GM21825 (cell line): ENCODE measurements around the gene NOPCHAP1.
"Not testable (repeated sequence)": the region's sequence is repeated elsewhere in the genome, so short reads cannot be mapped to it uniquely, and the experiment has no call there.

Experiments
- ATAC-seq: cut with Tn5 transposase; IDR thresholded peaks from one replicate; pipeline ENCODE4 v1.9.1; 2021; ENCODE audit warnings: mild to moderate bottlenecking, moderate library complexity; ENCODE audit not compliant: unreplicated experiment

Gene NOPCHAP1, protein sequence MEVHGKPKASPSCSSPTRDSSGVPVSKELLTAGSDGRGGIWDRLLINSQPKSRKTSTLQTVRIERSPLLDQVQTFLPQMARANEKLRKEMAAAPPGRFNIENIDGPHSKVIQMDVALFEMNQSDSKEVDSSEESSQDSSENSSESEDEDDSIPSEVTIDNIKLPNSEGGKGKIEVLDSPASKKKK

DNA sequence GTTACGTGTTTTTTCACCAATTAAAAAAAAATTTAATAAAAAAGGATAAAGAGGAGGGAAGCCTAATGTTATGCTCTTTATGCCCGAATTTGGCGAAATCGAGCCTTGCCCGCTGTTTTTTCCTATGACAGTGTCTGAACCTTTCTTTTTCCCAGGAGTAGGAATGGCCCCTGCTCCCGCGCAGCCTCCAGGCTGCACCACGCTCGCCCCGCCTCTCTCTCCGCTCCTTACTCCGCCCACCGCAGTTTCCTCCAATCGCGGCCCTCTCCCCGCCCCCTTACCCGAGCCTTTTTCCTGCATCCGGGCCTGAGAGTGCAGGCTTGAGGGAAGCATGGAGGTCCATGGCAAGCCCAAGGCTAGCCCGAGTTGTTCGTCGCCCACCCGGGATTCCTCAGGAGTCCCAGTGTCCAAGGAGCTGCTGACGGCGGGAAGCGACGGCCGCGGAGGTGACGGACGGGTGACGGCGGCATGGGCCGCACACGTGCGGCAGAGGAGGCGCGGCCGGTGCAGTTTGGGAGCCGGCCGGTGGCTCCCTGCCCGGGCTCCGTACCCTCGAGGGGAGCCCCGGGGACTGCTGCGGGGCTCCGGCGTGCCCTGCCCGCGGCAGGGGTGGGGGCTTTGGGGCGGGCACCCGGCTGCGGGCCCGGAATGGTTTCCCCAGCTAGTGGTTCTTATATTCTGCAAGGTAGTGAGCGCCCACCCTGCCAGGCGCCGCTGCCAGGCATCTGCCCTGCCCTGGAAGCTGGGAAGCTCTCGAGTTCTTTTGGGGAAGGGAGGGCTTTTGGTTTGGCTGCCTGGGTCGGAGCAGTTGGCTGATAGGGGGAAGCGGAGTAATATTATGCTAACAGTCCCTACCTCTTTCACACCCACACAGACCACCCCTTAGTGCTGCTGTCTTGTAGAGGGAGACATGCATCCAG is at the start of gene NOPCHAP1:
NOPCHAP1 (plus strand) TSS at position 295 of the 920 bp plus-strand sequence; CDS start at position 332, 37 bp downstream.
- peak; percentile 96 for ATAC-seq

DNA sequence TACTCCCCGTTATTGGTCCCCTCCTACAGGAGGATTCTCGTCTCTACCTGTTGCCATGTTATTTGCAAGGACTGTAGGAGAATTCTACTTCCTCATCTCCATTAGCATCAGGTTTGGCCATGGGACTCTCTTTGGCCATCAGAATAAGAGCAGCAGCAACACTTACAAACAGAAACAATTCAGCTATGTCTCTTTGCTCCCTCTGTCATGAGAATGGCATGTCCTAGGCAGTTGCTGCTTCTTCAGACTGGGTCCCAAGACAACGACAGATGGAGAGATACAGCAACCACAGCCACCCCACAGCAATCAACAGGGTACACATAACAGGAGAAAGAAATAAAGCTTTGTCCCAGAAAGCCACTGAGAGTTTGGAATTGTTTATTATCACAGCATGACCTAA is 47.7 kb upstream of the NOPCHAP1 start:
- ATAC-seq = no peak

DNA sequence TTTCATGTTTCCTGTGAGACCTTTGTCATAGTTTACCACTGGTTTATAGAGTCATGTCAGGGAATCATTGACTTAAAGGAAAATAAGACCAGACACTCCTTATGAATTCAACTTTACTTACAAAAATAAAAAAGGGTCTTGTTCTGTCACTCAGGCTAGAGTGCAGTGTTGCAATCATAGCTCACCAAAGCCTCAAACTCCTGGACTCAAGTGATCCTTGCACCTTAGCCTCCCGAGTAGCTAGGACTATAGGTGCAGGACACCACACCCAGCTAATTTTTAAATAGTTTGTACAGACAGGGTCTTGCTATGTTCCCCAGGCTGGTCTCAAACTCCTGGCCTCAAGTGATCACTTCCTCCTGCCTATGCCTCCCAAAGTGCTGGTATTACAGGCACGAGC is 47.0 kb upstream of the NOPCHAP1 start:
- no peak for ATAC-seq

DNA sequence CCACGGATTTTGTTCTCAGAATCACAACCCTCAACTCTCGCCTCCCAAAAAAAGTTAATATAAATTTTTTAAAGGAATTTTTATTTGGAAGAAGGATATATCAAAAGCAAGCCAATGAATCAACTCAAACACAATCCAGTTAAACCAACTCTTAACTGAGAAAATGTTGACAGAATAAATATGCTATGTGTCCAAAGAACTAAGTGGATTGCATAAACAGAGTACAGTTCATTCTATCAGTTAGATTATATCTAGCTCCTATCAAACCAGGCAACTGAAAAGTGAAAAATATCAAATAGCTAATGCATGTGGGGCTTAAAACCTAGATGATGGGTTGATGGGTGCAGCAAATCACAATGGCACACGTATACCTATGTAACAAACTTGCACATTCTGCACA is 44.7 kb upstream of the NOPCHAP1 start:
- no peak for ATAC-seq

DNA sequence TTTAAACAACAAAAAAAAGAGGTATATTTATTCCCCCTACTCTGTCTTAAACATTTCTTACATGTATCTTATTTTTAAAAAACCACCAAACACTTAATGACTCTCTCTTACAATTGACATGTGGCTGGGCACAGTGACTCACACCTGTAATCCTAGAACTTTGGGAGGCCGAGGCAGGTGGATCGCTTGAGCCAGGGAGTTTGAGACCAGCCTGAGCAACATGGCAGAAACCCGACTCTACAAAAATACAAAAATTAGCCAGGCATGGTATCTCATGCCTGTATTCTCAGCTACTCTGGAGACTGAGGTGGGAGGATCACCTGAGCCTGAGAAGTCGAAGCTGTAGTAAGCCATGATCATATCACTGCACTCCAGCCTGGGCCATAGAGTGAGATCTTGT is 44.0 kb upstream of the NOPCHAP1 start:
- no peak for ATAC-seq

DNA sequence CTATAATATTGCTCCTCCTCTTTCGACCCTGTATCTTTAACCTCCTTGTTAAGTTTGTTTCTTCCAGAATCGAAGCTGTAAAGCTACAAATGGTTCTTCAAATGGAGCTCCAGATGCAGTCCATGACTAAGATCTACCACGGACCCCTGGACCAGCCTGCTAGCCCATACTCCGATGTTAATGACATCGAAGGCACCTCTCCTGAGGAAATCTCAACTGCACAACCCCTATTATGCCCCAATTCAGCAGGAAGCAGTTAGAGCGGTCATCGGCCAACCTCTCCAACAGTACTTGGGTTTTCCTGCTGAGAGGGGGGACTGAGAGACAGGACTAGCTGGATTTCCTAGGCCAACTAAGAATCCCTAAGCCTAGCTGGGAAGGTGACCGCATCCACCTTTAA is 42.7 kb upstream of the NOPCHAP1 start:
- not testable (repeated sequence) for ATAC-seq

DNA sequence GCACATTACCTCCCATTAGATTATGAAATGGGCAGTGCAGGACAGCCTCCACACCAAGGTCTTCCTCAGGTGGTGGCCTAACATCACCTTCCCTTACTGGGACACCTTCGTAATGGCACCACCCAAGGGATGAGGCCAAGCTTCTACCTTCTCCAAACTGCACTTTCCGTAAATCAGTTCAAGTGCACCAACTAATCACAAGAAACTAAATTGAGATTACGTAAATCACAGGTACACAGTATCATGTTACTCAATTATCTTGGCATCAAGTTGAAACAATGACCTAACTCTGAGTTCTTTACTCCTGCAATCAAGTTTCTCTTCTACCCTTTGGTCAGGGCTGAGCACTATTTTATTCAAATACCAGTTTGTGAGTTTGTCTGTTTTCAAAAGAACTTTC is 41.9 kb upstream of the NOPCHAP1 start:
- ATAC-seq = no peak

DNA sequence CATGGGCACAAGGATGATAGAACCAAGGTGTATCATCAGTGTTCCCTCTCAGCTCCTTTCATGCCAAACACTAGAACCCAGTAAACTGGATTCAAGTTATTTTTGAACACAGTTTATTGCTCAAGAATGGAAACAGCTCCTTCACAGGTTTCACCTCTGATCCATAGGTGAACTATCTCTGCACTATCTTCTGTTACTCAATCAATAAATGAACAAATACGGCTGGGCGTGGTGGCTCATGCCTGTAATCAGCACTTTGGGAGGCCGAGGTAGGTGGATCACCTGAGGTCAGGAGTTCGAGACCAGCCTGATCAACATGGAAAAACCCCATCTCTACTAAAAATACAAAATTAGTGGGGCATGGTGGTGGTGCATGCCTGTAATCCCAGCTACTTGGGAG is 37.4 kb upstream of the NOPCHAP1 start:
- not testable (repeated sequence) for ATAC-seq

DNA sequence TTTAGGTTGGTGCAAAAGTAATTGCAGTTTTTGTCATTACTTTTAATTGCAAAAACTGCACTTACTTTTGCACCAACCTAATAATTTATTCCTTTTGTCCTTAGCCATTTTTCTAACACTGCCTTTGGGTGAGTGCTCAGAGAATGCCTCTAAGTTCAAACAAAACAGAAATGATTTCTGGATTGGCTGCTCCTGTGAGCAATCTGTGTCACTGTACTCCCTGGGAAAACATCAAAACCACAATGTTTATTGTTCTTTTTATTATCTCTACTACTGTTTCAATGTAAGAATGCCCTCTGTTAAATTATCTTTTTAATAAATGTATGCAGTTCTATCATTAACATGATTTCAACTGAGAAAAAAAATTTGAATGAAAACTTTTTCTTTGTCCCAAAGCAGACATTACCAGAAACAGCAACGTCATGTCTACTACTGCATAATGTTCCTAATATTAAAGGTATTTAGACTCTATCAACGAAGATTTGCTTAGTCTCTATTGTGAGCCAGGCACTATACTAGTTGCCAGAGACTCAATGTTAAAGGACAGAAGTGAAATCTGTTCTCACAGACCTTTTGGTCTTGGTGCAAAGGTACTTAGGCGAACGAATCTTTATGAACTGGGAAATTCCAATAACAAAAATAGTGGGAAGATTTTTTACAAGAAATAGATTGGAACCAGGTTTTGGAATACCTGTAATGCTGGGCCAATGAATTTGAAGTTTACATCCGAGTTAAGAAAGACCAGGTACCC is 34.2 kb upstream of the NOPCHAP1 start:
- ATAC-seq = no peak

DNA sequence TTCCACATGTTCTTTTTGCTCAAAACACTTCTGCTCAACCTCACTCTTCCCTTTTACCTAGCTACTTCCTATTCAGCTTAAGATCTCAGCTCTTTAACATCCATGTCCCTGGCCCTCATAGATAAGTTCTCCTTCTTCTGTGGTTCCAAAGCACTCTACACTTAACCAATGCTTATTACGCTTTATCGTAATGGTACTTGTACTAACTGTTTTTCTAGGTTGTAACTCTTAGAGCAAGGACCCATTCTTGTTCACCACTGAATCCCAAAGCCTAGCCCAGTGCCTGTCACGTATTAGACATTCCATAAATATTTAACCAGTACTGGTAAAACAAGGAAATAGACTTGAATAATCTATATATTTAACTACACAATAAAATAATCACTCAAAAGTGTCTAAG is 33.3 kb upstream of the NOPCHAP1 start:
- ATAC-seq = no peak

DNA sequence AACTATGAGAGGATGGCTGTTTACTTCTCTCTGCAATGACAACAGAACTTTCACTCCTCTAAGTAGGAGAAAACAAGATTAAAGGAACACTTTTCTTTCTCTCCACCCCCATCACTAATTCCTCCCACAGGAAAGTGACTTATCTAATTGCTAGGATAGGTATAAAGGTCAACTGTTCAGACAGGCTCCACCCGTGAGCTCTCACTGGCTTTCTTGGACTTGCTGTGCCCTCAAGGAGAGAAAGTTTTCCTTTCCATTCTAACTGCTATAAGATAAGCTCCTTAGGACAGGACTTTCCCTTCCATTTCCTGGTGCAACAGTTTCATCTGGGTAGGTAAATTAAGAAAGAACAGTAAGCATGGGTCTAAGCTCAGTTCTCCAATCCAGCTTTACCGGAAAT is 32.8 kb upstream of the NOPCHAP1 start:
- ATAC-seq = no peak

DNA sequence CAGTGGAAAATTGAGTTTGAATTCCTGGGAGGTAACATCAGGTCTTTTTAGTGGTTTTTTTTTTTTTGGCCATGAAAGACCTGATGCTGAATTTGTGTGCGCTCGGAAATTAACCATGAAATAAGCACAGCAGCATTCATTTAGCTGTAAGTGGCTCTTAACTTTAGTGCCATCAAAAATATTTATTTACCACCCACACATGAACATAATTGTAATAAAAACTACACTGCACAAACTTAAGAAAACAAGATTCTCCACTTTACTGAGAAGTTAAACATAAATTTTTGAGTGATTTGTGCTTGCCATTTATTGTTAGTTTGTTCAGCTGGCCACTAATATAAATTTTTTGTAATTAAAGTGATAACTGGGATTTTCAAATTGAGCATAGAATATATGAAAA is 30.4 kb upstream of the NOPCHAP1 start:
- no peak for ATAC-seq

DNA sequence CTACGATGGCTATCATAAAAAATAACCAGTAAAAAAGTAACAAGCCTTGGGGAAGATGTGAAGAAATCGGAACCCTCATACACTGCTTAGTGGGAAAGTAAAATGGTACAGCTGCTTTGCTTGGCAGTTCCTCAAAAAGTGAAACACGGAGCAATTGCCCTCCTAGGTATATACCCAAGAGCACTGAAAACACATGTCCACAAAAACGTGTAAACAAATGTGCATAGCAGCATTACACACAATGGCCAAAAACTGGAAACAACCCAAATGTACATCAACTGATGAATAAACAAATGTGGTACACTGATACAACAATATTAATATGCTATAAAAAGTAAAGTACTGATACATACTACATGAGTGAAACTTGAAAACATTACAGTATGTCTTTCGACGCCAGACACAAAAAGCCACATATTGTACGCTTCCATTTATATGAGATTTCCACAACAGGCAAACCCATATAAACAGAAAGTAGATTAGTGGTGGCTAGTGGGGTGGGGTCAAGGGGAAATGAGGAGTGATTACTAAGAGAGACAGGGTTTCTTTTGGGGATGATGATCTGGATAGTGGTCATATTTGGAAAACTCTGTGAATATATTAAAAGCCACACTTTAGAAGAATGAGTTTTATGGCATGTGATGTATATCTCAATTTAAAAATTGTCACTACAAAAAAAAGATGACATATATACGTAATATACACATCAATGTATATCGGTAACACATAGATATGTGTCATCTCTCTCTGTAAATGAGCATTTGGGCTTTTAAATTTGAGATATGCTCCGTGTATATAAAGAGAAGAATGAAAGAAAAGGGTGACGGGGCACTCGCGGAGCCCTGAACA is 29.0 kb upstream of the NOPCHAP1 start:
- ATAC-seq = no peak

DNA sequence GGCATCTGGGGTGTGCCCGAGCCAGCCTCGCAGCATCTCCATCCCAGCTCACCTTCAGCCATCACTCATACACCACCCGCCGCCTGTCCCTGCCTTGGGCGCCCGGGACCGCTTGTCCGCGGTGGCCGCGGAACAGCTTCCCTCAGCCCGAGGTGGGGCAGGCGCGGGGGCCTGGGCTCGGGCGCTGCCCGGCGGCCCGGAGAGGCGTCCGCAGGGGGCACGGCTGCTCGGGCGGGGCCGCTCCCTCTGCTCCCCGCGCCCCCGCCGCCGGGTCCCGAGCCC is 28.5 kb upstream of the NOPCHAP1 start:
- ATAC-seq = peak; percentile 28

DNA sequence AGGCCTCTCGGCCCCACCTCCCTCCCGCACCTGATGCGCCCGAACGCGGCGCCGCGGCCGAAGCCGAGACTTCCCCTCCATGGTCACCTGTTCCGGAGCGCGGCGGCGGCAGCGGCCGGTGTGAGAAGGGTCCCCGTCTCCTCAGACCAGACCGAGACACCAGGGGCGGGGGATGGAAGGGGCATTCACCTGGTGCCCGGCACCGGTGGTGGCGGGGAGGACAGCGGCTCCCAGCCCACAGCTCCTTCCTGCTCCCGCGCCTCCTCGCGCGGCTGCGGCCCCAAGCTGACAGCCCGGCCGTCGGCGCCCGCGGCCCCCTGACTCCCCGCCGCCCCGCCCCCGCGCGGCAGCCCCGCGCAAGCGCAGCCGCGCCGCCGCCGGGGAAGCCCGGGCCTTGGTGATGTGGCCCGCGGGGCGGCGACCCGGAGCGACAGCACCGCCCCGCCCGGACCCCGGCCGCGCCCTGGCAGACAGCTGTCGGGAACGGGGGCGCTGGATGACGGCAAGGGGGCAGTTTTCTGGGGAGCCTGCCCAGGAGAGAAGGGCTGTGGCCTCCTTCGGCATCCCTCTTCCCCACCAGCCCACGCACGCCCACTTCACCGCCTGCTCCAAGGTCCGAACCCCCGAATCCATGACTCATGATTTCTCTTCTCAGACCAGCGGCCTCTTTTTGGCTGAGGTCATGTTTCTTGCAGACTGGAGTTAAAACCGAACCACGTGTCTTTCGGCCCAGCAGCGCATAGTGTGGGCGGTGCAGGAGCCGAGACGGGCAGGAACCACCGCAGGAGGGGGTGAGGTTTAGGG is 27.9 kb upstream of the NOPCHAP1 start, which contains the start of gene SLC41A2:
SLC41A2 (minus strand) TSS at position 290 of the 804 bp plus-strand sequence. CDS start 29,763 bp downstream, outside the sequence.
- peak; percentile 67 for ATAC-seq

DNA sequence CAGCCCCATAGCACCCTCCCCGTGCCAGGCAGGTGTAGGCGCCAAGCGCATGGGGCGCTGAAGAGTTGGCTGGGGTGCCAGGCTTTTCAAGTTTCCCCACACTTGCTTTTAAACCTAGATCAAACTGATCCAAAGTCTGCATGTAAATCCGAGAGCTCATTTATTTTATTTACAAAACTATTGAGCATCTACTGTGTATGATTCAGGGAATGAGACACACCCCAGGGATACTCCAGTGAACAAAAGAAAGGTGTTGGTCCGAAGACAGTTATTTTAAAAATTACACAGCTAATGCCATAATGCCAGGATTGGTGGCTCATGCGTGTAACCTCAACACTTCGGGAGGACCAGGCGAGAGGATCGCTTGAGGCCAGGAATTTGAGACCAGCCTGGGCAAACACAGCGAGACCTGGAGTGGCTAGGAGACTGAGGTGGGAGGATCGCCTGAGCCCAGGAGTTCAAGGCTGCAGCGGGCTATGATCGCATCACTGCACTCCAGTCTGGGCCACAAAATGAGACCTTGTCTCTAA is 27.2 kb upstream of the NOPCHAP1 start:
- no peak for ATAC-seq

DNA sequence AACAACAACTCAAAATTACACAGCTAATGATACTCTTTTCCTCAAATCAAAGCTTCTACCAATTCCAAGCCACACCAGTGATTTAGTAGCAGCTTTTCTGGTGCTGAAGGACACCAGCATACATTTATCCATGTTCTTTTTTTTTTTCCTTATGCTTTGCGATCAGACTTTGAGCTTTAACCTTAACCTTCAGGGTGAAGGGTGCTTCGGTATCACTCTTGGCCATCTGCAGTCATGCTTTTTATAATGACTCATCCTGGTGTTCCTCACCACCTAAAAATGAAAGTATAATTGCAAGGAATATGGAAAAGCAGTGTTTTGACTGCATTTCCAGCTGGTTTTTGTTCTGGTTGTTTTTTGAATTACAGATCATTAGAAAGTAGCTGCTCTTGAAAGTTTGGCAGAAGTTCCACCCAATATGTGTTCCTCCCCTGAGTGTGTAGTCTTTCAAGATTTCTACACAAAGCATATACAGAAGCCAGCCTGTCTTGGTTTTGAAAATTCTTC is 26.7 kb upstream of the NOPCHAP1 start:
- no peak for ATAC-seq

DNA sequence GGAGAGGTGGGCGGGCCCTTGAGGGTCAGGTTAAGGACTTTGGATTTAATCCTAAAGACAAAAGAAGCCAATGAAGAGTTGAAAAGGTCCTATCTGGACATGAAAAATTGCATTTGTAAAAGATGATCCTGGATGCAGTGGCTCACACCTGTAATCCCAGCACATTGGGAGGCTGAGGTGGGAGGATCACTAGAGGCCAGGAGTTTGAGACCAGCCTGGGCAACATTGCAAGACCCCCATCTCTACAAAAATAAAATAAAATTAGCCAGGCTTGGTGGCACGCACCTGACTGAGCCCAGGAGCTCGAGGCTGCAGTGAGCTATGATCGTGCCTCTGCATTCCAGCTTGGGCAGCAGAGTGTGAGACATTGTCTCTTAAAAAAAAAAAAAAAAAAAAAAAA is 25.7 kb upstream of the NOPCHAP1 start:
- no peak for ATAC-seq

DNA sequence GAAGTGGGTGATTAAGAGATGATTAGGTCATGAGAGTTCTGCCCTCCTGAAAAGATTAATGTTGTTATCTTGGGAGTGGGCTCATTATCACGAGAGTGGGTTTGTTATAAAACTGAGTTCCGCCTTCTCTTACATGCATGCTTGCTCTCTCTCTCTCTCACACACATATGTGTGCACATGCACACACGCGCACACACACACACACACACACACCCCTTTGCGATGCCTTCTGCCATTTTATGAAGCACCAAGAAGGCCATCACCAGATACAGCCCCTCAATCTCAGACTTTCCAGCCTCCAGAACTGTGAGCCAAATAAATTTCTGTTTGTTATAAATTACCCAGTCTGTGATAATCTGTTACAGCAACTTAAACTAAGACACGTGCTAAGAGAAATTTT is 22.4 kb upstream of the NOPCHAP1 start:
- ATAC-seq = no peak
